GM18868 (cell line): ENCODE measurements around the gene TMPRSS4.

ENCODE experiments used
- ATAC-seq: cut with Tn5 transposase; IDR thresholded peaks from one replicate; pipeline ENCODE4 v1.9.1; 2021; ENCODE audit warnings: mild to moderate bottlenecking, moderate library complexity; ENCODE audit not compliant: unreplicated experiment

The TMPRSS4 gene

GRCh38 chr11:118076754-118077281, at the start of gene TMPRSS4:
TSS of gene TMPRSS4 (plus strand) at chr11:118077078. CDS start at chr11:118077303, 225 bp downstream.
- no peak for ATAC-seq

GRCh38 chr11:118027694-118028093, 49.2 kb upstream of the TMPRSS4 start:
- ATAC-seq: no peak

GRCh38 chr11:118028626-118029025, 48.3 kb upstream of the TMPRSS4 start:
- no peak for ATAC-seq

GRCh38 chr11:118033443-118033842, 43.4 kb upstream of the TMPRSS4 start:
- ATAC-seq: no peak

- ATAC-seq: no peak
Measured at GRCh38 chr11:118042141-118042540, 34.7 kb upstream of the TMPRSS4 start.

- no peak for ATAC-seq
Measured at GRCh38 chr11:118042796-118043195, 34.1 kb upstream of the TMPRSS4 start.

- no peak for ATAC-seq
Measured at GRCh38 chr11:118045191-118045590, 31.7 kb upstream of the TMPRSS4 start.

- ATAC-seq: peak; percentile 65
Measured at GRCh38 chr11:118046051-118046963, 30.6 kb upstream of the TMPRSS4 start.

- ATAC-seq: no peak
Measured at GRCh38 chr11:118046964-118047700, 29.7 kb upstream of the TMPRSS4 start.

- ATAC-seq: no peak
Measured at GRCh38 chr11:118047749-118048148, 29.1 kb upstream of the TMPRSS4 start.

GRCh38 chr11:118048472-118049370, 28.2 kb upstream of the TMPRSS4 start:
- no peak for ATAC-seq

- ATAC-seq: no peak
Measured at GRCh38 chr11:118049771-118050170, 27.1 kb upstream of the TMPRSS4 start.

- no peak for ATAC-seq
Measured at GRCh38 chr11:118050208-118050891, 26.5 kb upstream of the TMPRSS4 start.

- no peak for ATAC-seq
Measured at GRCh38 chr11:118051136-118051610, 25.7 kb upstream of the TMPRSS4 start.

GRCh38 chr11:118051611-118052461, 25.0 kb upstream of the TMPRSS4 start:
- no peak for ATAC-seq

GRCh38 chr11:118052581-118053206, 24.2 kb upstream of the TMPRSS4 start:
- no peak for ATAC-seq

- no peak for ATAC-seq
Measured at GRCh38 chr11:118054712-118055640, 21.9 kb upstream of the TMPRSS4 start.
